Measurements from ENCODE around the gene CRTAP. TPM values are rescaled to one million over a fixed set of nuclear protein-coding genes. Genes with fewer than 3 reads are reported as not detected.

The CRTAP gene
- total and polyA plus RNA-seq, 2 experiments from 2014 or later: 71.9 to 210 TPM

GRCh38 chr3:33096093-33096868 lies 17.5 kb upstream of the CRTAP start (continued):
- no peak for TF ChIP-seq ZNF462 (CRISPR knock-in tag; IDR thresholded peaks at IDR 0.05)
- no peak for TF ChIP-seq NANOG (IDR thresholded peaks at IDR 0.05; ENCODE audit: borderline replicate concordance)
- TF ChIP-seq JUNB (IDR thresholded peaks at IDR 0.05; ENCODE audit: unreplicated experiment): no peak

- no peak for ATAC-seq
- no peak for DNase-seq (ENCODE audit: low spot score)
- no peak overlapping the region for H3K4me3 Mint-ChIP-seq
- peaks cover 20% of the 10 kb centered on the region for H3K4me1 Mint-ChIP-seq
- no peak overlapping the region for H2AFZ ChIP-seq
- no peak overlapping the region for H3K27ac Mint-ChIP-seq
- H3K4me1 ChIP-seq (ENCODE audit: insufficient read depth): peaks cover 23% of the 10 kb centered on the region
- H3K36me3 Mint-ChIP-seq (ENCODE audit: low read depth): 0 out of 3 replicates have a peak, but pooled peaks cover 2% of the 10 kb centered on the region
- H3K4me3 ChIP-seq: no peak overlapping the region
- H3K9me2 ChIP-seq (ENCODE audit: insufficient read depth): no peaks in the 10 kb centered on the region
- peaks cover 22% of the 10 kb centered on the region for H3K79me2 ChIP-seq (replicated peaks; ENCODE audit: insufficient read depth)
- no peak overlapping the region for H3K27ac ChIP-seq (ENCODE audit: low read depth)
- 0 out of 2 replicates have a peak, but pooled peaks cover 5% of the 10 kb centered on the region for H3F3A ChIP-seq (replicated peaks; ENCODE audit: low read depth)
- H3K27me3 Mint-ChIP-seq (ENCODE audit: insufficient read depth, low read depth, poor library complexity): peaks cover 13% of the 10 kb centered on the region
- no peaks in the 10 kb centered on the region for H3K36me3 ChIP-seq (ENCODE audit: insufficient read depth)
- peaks cover 7% of the 10 kb centered on the region; the same call in 1 of the 2 replicates for H4K20me1 ChIP-seq (replicated peaks; ENCODE audit: insufficient read depth)
- H3K9me3 Mint-ChIP-seq: no peaks in the 10 kb centered on the region
- no peaks in the 10 kb centered on the region for H3K27me3 ChIP-seq (ENCODE audit: insufficient read depth)
- no peak overlapping the region for H3K4me2 ChIP-seq
- no peak for TF ChIP-seq CTCF (conservative IDR thresholded peaks at IDR 0.05; ENCODE audit: low read depth in 2 of 2)
- TF ChIP-seq STAT1 (IDR thresholded peaks at IDR 0.05; ENCODE audit: unreplicated experiment): no peak
- no peak for TF ChIP-seq EZH2phosphoT487 (IDR thresholded peaks at IDR 0.05; ENCODE audit: unreplicated experiment)
- TF ChIP-seq EZH2 (IDR thresholded peaks at IDR 0.05; ENCODE audit: low read depth, unreplicated experiment): no peak
- no peak for TF ChIP-seq ETS1 (IDR thresholded peaks at IDR 0.05)
- no peak for TF ChIP-seq ZNF114 (CRISPR knock-in tag; IDR thresholded peaks at IDR 0.05)
- no peak for TF ChIP-seq REST (IDR thresholded peaks at IDR 0.05; ENCODE audit: unreplicated experiment)
- no peak for TF ChIP-seq NANOG (IDR thresholded peaks at IDR 0.05; ENCODE audit: borderline replicate concordance)
- no peak for TF ChIP-seq POLR2AphosphoS5 (IDR thresholded peaks at IDR 0.05; ENCODE audit: low read depth)
Observed at GRCh38 chr3:33099109-33099645, 14.6 kb upstream of the CRTAP start.
